Right ventricle myocardium superior (tissue), 1 donor: ENCODE data around the gene SHE. TPM values are rescaled to one million over a fixed set of nuclear protein-coding genes. Genes with fewer than 3 reads are reported as not detected.

ENCODE experiments used
- ATAC-seq: fragments of 200-7000 bp; cut with Tn5 transposase; one replicate; pipeline ENCODE4 v1.9.1; 2020; ENCODE audit warnings: mild to moderate bottlenecking; ENCODE audit not compliant: poor library complexity
- DNase-seq: peaks from one replicate; pipeline ENCODE4 v3.0.0-alpha.2; 2020
- intact Hi-C: fragments of 100-400 bp; cut with DNase I; formaldehyde crosslinking; loops from one replicate; pipeline ENCODE4 v1.11.2; 2022
- total RNA-seq: library from RNA; stranded (reverse); fragmentation: NEBNext Ultra II Directional; extraction: Animal tissue kit (Norgen Biotek cat#: 25700); gene quantifications from one replicate; pipeline ENCODE4 v1.2.1, GENCODE V29; 2021
- donor health status: DM: no; HTN: yes; CAD: no; lungs with severe emphysema.

SHE gene
- total RNA-seq, 1 donor from 2014 or later, result 11.0 TPM

GRCh38 chr1:154434346-154435085, 67.7 kb downstream of the SHE start:
- intact Hi-C loops, result loop anchor here (5.0 kb wide), 1 partner anchor 32 kb away; no protein-coding TSS in a partner anchor
- ATAC-seq, result peak; percentile 90
- peak; percentile 88 for DNase-seq

- ATAC-seq (no peak), DNase-seq (peak; percentile 58)
- intact Hi-C loops, result no loop called here
Measured at GRCh38 chr1:154433161-154433764, 68.9 kb downstream of the SHE start.

GRCh38 chr1:154431586-154432373, 70.4 kb downstream of the SHE start:
- no peak for ATAC-seq
- intact Hi-C loops, result no loop called here
- no peak for DNase-seq

GRCh38 chr1:154430903-154431302, 71.3 kb downstream of the SHE start:
- intact Hi-C loops, result no loop called here
- ATAC-seq, result no peak
- DNase-seq, result no peak

GRCh38 chr1:154429841-154430611, 72.2 kb downstream of the SHE start:
- intact Hi-C loops, result no loop called here
- ATAC-seq (no peak), DNase-seq (no peak)

Other genes starting within 250 kb of the SHE start
- 166 TPM for gene HAX1, start 229.8 kb downstream of the SHE start, total RNA-seq
- gene AQP10, start 181.3 kb downstream of the SHE start, total RNA-seq, result 0.08 TPM
- 11.0 TPM for gene ATP8B2, start 176.9 kb downstream of the SHE start, total RNA-seq
- 10.3 TPM for gene IL6R, start 97.1 kb downstream of the SHE start, total RNA-seq
- gene TDRD10, start 193 bp downstream of the SHE start, total RNA-seq, result 2.5 TPM
- 46.6 TPM for gene UBE2Q1, start 56.2 kb upstream of the SHE start, total RNA-seq
- not detected for gene CHRNB2, start 65.4 kb upstream of the SHE start, total RNA-seq
- 48.1 TPM for gene ADAR, start 105.8 kb upstream of the SHE start, total RNA-seq